Amygdala (tissue), 56 donors: Measurements from ENCODE around the gene DSCAML1.
"Not testable (repeated sequence)": the region's sequence is repeated elsewhere in the genome, so short reads cannot be mapped to it uniquely, and the experiment has no call there.

Experiments
- DNase-seq, 56 donors: peaks; one replicate each; lab custom pipeline; 2025; lab: John Stamatoyannopoulos, UW

The DSCAML1 gene

DNA sequence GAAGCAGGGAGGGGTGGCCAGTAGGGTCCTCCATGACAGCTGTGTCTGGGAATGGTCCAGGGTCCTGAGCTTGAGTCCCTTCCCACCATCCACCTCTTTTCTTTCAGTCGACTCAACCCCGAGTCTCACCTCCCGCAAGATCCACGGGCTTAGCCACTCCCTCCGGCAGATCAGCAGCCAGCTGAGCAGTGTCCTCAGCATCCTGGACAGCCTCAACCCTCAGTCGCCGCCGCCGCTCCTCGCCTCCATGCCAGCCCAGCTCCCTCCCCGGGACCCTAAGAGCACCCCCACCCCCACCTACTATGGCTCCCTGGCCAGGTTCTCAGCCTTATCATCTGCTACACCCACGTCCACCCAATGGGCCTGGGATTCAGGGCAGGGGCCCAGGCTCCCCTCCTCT lies 387.5 kb downstream of the DSCAML1 start:
- no peak for DNase-seq

DNA sequence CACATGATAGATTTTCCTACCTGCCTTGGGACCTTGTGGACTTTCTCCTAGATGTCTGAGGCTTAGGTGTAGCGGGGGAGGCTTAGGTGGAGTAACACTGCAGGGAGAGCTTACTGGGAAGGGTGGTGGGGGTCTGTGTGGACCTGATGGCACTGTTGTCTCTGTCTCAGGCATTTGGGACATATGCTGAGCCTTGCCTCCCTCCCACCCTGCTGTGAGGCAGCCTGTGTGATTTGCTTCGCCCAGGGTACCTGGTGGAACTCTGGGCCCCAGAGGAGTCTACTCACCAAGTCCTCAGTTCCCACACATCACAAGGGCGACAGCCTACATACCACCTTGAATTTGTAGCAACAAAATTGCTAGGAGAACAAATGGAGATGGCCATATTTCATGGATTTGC lies 388.7 kb downstream of the DSCAML1 start:
- no peak for DNase-seq

DNA sequence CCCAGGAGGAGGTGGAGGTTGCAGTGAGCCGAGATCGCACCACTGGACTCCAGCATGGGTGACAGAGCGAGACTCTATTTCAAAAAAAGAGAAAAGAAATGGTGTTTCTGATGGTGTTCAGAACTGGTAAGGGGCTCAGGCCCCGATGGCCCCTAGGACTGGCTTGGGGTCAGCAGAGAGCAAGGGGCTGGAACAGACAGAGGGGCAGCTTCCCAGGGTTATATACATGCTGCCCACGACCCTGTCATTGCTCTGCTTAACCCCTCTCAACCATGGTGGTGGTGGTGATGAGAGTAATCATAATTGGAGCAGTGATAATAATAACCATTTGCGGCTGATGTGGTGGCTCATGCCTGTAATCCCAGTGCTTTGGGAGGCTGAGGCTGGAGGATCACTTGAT lies 390.0 kb downstream of the DSCAML1 start:
- DNase-seq = no peak

DNA sequence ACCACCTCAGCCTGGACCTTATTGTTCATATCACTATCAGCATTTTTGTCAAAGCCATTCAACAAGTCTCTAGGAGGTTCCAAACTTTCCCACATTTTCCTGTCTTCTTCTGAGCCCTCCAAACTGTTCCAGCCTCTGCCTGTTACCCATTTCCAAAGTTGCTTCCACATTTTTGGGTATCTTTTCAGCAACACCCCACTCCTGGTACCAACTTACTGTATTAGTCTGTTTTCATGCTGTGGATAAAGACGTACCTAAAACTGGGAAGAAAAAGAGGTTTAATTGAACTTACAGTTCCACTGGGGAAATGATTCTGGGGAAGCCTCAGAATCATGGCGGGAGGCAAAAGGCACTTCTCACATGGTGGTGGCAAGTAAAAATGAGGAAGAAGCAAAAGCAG lies 391.1 kb downstream of the DSCAML1 start:
- not testable (repeated sequence) for DNase-seq

DNA sequence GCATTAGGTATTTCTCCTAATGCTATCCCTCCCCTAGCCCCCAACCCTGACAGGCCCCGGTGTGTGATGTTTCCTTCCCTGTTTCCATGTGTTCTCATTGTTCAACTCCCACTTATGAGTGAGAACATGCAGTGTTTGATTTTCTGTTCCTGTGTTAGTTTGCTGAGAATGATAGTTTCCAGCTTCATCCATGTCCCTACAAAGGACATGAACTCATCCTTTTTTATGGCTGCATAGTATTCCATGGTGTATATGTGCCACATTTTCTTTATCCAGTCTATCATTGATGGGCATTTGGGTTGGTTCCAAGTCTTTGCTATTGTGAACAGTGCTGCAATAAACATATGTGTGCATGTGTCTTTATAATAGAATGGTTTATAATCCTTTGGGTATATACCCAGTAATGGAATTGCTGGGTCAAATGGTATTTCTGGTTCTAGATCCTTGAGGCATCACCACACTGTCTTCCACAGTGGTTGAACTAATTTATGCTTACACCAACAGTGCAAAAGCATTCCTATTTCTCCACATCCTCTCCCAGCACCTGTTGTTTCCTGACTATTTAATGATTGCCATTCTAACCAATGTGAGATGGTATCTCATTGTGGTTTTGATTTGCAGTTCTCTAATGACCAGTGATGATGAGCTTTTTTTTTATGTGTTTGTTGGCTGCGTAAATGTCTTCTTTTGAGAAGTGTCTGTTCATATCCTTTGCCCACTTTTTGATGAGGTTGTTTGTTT lies 397.7 kb downstream of the DSCAML1 start:
- DNase-seq = not testable (repeated sequence)

DNA sequence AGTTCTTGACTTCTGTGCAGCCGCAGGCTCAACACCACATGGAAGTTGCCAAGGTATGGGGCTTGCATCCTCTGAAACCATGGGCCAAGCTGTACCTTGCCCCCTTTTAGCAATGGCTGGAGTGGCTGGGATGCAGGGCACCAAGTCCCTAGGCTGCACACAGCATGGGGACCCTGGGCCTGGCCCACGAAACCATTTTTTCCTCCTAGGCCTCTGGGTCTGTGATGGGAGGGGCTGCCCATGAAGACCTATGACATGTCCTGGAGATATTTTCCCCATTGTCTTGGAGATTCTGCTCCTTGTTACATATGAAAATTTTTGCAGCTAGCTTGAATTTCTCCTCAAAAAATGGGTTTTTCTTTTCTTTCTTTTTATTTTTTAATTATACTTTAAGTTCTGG lies 398.4 kb downstream of the DSCAML1 start:
- not testable (repeated sequence) for DNase-seq

DNA sequence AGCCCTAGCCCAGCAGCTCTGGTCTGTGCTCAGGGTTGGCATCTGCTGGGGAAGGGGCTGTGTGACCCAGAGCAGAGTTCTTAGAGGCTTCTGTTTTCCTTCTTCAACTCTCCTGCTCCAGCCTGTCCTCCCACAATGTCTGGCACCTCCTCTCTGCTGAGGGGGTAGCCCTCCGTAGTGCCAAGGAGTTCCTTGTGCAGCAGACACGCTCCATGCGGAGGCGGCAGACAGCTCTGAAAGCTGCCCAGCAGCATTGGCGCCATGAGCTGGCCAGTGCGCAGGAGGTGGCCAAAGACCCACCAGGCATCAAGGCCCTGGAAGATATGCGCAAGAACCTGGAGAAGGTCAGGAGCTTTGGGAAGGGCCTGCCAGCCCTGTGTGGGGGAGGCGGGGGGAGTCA lies 400.0 kb downstream of the DSCAML1 start:
- DNase-seq = peak in 6 of 56 donors; percentile 2 to 24 (median 10)

DNA sequence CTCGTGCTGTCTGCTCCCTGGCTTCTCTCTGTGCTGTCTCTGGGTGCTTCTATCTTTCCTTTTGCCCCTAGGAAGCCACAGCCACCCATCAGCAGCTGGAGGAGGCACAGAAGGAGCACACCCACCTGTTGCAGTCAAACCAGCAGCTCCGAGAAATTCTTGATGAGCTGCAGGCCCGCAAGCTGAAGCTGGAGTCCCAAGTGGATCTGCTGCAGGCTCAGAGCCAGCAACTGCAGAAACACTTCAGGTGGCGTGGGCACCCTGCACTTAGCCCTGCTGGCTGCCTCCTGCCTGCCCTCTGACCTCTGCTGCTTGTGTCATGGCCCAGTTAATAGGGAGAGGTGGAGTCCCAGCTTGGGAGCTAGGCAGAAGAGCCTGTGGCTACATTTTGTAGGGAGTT lies 401.5 kb downstream of the DSCAML1 start:
- DNase-seq = no peak

DNA sequence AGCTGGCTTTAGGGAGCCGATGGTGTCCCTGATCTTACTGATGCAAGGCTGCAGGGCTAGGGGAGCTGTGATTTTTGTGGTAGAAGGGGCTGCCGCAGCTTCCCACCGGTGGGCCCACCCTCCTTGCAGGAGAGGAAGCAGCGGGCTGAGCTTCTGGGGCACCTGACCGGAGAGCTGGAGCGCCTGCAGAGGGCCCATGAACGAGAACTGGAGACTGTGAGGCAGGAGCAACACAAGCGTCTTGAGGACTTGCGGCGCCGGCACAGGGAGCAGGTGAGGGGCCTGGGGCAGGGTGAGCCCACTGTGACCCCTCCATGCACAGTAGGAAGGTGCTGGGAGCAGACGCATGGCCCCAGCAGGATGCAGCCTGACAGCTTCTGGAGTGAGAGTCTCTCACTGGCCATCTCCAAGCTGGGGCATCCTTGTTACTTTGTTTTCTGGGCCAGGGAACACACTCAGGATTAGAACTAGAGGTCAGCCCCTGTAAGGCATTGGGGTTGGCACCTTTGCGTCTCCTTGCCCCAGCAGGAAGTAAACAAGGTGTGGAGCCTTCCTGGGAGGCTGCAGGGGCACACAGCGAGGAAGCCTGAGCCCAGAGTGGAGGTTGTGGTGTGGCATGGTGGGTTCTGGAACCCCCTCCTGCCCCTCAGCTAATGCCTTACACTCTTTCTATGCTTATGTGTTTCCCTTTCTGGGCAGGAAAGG lies 402.6 kb downstream of the DSCAML1 start:
- no peak for DNase-seq

DNA sequence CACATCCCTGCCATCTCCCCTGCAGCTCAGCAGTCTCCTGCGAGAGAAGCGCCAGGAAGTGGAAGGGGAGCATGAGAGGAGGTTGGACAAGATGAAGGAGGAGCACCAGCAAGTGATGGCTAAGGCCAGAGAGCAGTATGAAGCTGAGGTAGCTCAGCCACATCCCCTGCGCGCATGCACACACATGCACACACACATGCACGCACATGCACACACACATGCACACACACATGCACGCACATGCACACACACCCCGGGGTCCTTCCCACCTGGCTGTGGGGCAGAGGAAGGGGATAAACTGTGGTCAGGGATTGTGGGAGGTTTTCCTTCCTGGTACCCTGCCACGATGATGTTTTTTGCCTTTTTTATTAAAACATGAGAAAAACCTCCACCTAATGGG lies 404.0 kb downstream of the DSCAML1 start:
- no peak for DNase-seq

DNA sequence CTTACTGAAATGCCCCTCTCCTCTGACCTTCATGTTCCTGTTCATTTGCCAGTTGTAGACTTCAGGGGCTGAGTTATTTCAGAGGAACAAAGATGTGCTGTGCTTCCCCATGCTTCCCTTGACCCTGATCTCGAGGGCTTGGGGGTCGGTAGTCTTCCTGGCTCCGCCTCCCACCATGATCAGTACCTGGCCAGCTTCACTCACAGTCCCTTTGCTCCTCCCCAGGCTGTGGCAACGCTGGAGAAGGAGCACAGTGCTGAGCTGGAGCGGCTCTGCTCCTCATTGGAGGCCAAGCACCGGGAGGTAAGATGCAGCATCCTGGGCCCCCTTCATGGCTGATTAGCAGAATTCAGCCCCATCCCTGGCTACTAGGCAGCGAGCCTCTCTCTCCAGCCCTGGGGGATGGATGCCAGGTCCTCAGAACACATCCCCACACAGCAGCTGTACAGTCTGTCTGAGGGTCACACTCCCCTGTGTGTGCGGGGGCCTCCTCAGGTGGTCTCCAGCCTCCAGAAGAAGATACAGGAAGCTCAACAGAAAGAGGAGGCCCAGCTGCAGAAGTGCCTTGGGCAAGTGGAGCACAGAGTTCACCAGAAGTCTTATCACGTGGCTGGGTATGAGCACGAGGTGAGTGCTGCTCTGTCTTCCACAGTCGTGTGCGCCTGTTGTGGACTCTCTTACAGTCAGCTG lies 404.9 kb downstream of the DSCAML1 start:
- no peak for DNase-seq

DNA sequence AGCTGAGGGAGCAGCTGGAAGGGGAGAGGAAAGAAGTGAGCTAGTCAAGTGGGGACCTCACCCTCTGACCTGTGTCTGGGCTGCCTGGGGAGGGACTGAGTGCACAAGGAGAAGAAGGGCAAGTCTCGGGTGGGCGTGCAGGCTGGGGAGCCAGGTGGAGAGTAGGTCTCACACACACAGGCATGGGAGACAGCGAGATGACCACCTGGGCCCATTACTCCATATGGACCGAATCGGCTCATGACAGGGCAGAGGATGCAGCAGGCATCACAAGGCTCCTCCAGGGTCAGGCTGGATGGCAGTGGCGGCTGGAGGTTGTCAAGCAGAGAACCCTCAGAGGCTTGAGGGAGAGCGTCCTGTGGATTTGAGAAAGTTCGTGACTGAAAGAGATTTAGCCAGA lies 405.8 kb downstream of the DSCAML1 start:
- DNase-seq = no peak

DNA sequence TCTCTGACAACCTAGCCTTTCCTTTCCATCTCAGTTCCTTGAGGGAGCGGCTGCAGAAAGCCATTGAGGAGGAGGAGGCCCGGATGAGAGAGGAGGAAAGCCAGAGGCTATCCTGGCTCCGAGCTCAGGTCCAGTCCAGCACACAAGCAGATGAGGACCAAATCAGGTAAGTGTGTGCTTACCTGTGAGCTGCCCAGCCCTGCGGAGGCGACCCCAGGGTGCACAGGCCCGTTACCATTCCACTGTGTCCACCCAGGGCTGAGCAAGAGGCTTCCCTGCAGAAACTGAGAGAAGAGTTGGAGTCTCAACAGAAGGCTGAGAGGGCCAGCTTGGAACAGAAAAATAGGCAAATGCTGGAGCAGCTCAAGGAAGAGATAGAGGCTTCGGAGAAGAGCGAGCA lies 406.3 kb downstream of the DSCAML1 start:
- no peak for DNase-seq

DNA sequence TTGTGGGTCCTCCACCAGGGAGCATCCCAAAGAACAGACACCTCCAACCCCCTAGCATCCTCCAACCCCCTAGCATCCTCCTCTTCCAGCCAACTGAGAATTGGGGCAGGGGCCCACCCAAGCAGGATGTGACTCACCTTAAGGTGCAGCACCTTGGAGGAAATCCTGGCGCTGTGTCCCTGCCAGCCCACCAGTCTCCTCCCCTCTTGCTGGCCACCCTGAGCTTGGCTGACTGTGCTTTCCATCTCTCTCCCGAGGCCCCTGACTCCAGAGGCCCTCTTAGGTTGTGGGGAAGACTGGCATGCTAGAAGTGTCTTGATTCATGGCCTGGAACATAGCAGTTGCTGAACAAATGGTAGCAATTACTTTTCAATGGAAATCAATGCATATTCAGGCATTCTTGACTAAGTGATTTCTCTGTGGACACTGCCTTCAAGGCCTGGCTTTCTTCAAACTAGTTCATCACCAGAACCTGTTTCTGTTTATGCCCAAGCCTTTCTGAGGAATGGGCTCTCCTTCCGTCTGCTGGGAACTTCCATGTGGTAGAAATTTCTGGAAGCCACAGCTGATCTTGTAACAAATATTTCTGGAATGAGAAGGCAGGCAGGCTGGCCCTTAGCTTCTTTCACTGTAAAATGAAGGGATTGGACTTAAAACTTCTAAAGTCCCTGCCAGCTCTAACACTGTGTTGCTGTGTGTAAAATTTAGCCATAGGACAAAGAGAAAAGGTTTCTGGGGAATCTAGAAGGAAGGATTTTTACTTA lies 408.8 kb downstream of the DSCAML1 start:
- no peak for DNase-seq

DNA sequence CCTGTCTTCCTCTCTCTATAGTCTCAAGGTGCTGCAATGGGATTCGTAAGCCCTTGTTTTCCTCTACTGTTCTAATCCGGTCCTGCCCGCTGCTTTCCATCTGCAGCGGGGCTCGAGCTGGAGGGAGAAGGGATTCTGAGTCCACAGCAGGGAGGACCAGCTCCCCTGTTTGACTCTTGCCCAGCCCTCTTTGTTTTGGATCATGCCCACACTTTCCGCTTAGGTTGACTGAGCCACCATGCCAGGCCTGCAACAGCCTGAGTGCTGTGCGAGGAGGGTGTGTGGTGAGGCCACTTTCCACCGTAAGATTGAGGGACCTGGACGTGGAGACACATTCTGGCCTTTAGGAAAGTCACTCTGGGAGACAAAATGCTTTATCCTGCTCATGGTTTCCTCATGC lies 411.1 kb downstream of the DSCAML1 start:
- DNase-seq = no peak

DNA sequence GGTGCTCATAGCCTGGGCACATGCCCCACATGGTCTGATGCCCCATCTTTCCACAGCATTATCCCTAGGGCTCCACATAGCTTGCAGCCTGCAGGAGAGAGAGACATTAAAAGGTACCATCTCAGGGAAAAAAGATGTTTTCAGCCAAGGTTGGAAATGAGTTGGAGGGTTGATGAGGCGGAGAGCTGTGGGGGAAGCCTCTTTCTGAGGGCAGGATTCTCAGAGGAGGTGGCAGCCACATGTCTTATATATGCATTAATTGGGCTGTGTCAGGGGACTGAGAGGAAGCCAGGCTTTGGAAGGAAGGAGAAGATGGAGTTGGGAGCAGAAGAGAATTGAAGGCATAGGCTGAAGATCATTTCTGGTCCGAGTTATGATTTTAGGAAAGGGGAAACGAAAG lies 411.5 kb downstream of the DSCAML1 start:
- DNase-seq = no peak

DNA sequence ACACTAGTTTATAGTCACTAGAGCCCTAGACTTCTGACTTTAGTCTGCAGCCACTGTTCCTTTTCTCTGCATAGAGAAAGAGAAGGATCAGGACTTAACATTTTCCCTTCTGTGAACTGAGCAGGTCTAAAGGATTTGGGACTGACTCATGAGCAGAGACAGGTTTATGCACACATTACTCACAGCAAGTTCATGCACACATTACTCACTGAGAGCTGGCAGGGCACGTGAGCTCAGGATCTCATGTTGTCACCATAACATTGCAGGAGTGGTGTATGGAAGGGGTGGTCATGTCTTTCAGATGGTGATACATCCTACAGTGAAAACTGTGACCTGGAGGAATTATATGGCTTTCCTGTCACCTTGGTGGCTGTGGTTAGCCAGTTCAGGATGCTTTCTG lies 413.0 kb downstream of the DSCAML1 start:
- DNase-seq = no peak

DNA sequence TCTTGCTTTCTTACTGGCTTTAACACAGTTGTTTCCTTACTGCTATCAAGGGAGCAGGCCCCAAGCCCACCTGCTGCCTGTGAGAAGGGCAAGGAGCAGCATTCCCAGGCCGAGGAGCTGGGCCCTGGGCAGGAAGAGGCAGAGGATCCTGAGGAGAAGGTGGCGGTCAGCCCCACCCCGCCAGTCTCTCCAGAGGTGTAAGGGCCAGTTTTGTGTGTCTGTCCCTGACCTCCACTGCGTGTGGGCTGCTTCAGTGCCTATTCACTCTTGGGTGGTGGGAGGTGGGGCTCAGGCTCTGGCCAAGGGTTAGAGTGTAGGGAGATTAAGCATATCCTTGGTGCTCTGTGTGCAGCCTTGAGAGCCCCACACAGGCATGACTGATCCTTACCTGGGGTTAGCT lies 414.3 kb downstream of the DSCAML1 start:
- no peak for DNase-seq

DNA sequence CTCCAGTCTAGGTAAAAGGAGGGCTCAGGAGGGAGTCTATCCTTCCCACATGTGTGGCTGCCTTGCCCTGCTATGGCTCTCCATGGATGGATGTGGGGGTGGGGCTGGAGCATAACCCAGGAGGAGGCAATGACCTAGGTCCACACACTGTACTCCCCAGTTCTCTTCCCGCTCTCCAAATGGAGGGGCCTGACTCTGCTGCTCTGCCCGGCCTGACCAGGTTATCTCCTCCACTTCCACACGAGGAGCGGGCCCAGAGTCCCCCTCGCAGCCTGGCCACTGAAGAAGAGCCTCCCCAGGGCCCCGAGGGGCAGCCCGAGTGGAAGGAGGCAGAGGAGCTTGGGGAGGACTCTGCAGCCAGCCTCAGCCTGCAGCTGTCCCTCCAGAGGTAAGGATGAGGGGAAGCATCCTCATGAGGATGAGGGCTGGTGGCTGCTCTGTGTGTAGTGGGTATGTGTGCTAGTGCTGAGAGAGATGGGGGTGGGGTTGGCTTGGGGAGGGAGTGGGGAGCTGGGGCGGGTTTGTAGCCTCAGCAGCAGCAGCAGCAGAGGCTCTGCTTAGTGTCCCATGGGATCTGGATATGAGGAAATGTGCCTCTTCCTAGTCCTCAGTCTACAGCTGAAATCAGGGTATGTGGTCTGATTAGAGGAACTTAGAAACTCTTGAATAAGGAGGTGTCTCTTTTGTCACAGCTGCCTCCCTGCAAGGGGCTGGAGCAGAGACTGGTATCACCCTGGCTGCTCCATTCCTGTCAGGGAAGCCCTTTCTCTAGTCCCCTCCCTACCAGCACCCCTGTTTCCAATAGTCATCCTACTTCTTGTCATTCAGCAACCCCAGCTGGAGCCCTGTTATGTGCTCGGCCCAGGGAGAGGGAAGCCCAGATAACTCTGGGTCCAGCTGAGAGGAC lies 415.3 kb downstream of the DSCAML1 start:
- no peak for DNase-seq

DNA sequence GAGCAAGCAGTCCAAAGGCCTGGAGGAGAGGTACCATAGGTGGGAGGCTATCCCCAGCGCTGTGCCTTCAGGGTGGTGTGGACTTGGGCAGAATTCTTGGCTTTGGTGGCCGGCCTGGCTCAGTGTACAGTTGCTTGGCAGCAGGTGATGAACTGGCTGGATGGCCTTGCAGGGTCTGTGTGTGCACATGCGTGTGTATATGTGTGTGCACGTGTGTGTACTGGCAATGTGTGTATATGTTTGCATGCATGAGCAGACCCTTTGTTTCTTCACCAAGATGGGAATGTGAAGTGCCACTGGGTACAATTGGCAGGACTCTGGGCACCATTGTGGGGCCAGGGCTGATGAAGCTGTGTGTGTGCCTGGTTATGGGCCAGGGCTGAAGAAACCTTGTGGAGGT lies 416.3 kb downstream of the DSCAML1 start:
- DNase-seq = no peak
